IPS-18c (cell line): ENCODE measurements around the gene NLRP4.
"Not testable (repeated sequence)": the region's sequence is repeated elsewhere in the genome, so short reads cannot be mapped to it uniquely, and the experiment has no call there.

Experiments used
- H3K4me3 ChIP-seq: 2 replicates; pipeline ENCODE4 v1.7.0; 2013; ENCODE audit warnings: low read depth, mild to moderate bottlenecking, low read length, moderate library complexity; ENCODE audit not compliant: insufficient read depth
- H3K9me3 ChIP-seq: one replicate; pipeline ENCODE4 v1.6.1; 2013; ENCODE audit warnings: mild to moderate bottlenecking, low read length, moderate library complexity; ENCODE audit not compliant: control insufficient read depth, insufficient read depth

NLRP4 gene

GRCh38 chr19:55866521-55866920 lies 30.2 kb downstream of the NLRP4 start:
- H3K9me3 ChIP-seq, result peaks cover 22% of the 10 kb centered on the region

GRCh38 chr19:55867101-55867500 lies 30.8 kb downstream of the NLRP4 start:
- H3K9me3 ChIP-seq, result peaks cover 22% of the 10 kb centered on the region
- H3K4me3 ChIP-seq, result no peak overlapping the region; the same call in 1 of the 2 replicates

More at GRCh38 chr19:55866521-55866920, 30.2 kb downstream of the NLRP4 start:
- H3K4me3 ChIP-seq, result no peak overlapping the region

GRCh38 chr19:55870736-55871135 lies 34.4 kb downstream of the NLRP4 start:
- Histone ChIP-seq H3K9me3 (peaks cover 18% of the 10 kb centered on the region), H3K4me3 (no peak overlapping the region)

- no peak overlapping the region for H3K4me3 ChIP-seq
- peaks cover 21% of the 10 kb centered on the region for H3K9me3 ChIP-seq
Observed at GRCh38 chr19:55877211-55877610, 40.9 kb downstream of the NLRP4 start.

GRCh38 chr19:55882626-55883025 lies 46.3 kb downstream of the NLRP4 start:
- Histone ChIP-seq H3K4me3 (no peak overlapping the region), H3K9me3 (peaks cover 28% of the 10 kb centered on the region)

GRCh38 chr19:55898911-55899310 lies 62.6 kb downstream of the NLRP4 start:
- no peak overlapping the region for H3K4me3 ChIP-seq
- H3K9me3 ChIP-seq, result peaks cover 39% of the 10 kb centered on the region

- no peak overlapping the region for H3K4me3 ChIP-seq
- peaks cover 35% of the 10 kb centered on the region for H3K9me3 ChIP-seq
Observed at GRCh38 chr19:55901369-55902079, 65.2 kb downstream of the NLRP4 start.

GRCh38 chr19:55902080-55902751 lies 65.9 kb downstream of the NLRP4 start:
- Histone ChIP-seq H3K4me3 (no peak overlapping the region), H3K9me3 (peaks cover 38% of the 10 kb centered on the region)

- Histone ChIP-seq H3K9me3 (peaks cover 37% of the 10 kb centered on the region), H3K4me3 (no peak overlapping the region)
Observed at GRCh38 chr19:55907286-55907685, 70.9 kb downstream of the NLRP4 start.

GRCh38 chr19:55907746-55908145 lies 71.4 kb downstream of the NLRP4 start:
- Histone ChIP-seq H3K9me3 (peaks cover 39% of the 10 kb centered on the region), H3K4me3 (no peak overlapping the region)

- Histone ChIP-seq H3K4me3 (no peak overlapping the region), H3K9me3 (peaks cover 27% of the 10 kb centered on the region)
Observed at GRCh38 chr19:55909801-55910200, 73.5 kb downstream of the NLRP4 start.

GRCh38 chr19:55912916-55913315 lies 76.6 kb downstream of the NLRP4 start:
- H3K9me3 ChIP-seq, result peaks cover 22% of the 10 kb centered on the region
- no peak overlapping the region for H3K4me3 ChIP-seq

GRCh38 chr19:55913643-55914268 lies 77.4 kb downstream of the NLRP4 start:
- Histone ChIP-seq H3K9me3 (peaks cover 22% of the 10 kb centered on the region), H3K4me3 (no peak overlapping the region)

- H3K9me3 ChIP-seq, result peaks cover 13% of the 10 kb centered on the region
- no peak overlapping the region for H3K4me3 ChIP-seq
Observed at GRCh38 chr19:55923556-55923955, 87.2 kb downstream of the NLRP4 start.

- no peak overlapping the region for H3K4me3 ChIP-seq
- H3K9me3 ChIP-seq, result peaks cover 22% of the 10 kb centered on the region
Observed at GRCh38 chr19:55927991-55928390, 91.7 kb downstream of the NLRP4 start.

GRCh38 chr19:55929258-55929657 lies 92.9 kb downstream of the NLRP4 start:
- H3K9me3 ChIP-seq, result peaks cover 23% of the 10 kb centered on the region
- H3K4me3 ChIP-seq, result not testable (repeated sequence)

- Histone ChIP-seq H3K4me3 (no peak overlapping the region; the same call in 1 of the 2 replicates), H3K9me3 (peaks cover 25% of the 10 kb centered on the region)
Observed at GRCh38 chr19:55930996-55931515, 94.7 kb downstream of the NLRP4 start.
